SKM-1 (cell line): ENCODE data around the gene CYP19A1.
"Not testable (repeated sequence)": the region's sequence is repeated elsewhere in the genome, so short reads cannot be mapped to it uniquely, and the experiment has no call there.

Experiments used
- DNase-seq: peaks from one replicate; lab custom pipeline; 2025; ENCODE audit not compliant: unreplicated experiment; lab: John Stamatoyannopoulos, UW

CYP19A1 gene

GRCh38 chr15:51265037-51265555, 73.3 kb downstream of the CYP19A1 start:
- no peak for DNase-seq

- DNase-seq = no peak
Observed at GRCh38 chr15:51263726-51264125, 74.7 kb downstream of the CYP19A1 start.

- no peak for DNase-seq
Observed at GRCh38 chr15:51263116-51263515, 75.3 kb downstream of the CYP19A1 start.

GRCh38 chr15:51262463-51262862, 75.9 kb downstream of the CYP19A1 start:
- no peak for DNase-seq

- not testable (repeated sequence) for DNase-seq
Observed at GRCh38 chr15:51261113-51261512, 77.3 kb downstream of the CYP19A1 start.

- DNase-seq = no peak
Observed at GRCh38 chr15:51260202-51260601, 78.2 kb downstream of the CYP19A1 start.

GRCh38 chr15:51255533-51255932, 82.9 kb downstream of the CYP19A1 start:
- no peak for DNase-seq

GRCh38 chr15:51253366-51253765, 85.0 kb downstream of the CYP19A1 start:
- DNase-seq = no peak

GRCh38 chr15:51252671-51253070, 85.7 kb downstream of the CYP19A1 start:
- DNase-seq = no peak

GRCh38 chr15:51251556-51251955, 86.8 kb downstream of the CYP19A1 start:
- no peak for DNase-seq

- DNase-seq = no peak
Observed at GRCh38 chr15:51250217-51251011, 88.0 kb downstream of the CYP19A1 start.

GRCh38 chr15:51245628-51246027, 92.8 kb downstream of the CYP19A1 start:
- no peak for DNase-seq

- DNase-seq = no peak
Observed at GRCh38 chr15:51244423-51244869, 94.0 kb downstream of the CYP19A1 start.

- no peak for DNase-seq
Observed at GRCh38 chr15:51243774-51244173, 94.6 kb downstream of the CYP19A1 start.

- no peak for DNase-seq
Observed at GRCh38 chr15:51240066-51240465, 98.3 kb downstream of the CYP19A1 start.

GRCh38 chr15:51237816-51238215, 100.6 kb downstream of the CYP19A1 start:
- no peak for DNase-seq

GRCh38 chr15:51234176-51234927, 104.0 kb downstream of the CYP19A1 start:
- no peak for DNase-seq

- DNase-seq = no peak
Observed at GRCh38 chr15:51232581-51232980, 105.8 kb downstream of the CYP19A1 start.

- no peak for DNase-seq
Observed at GRCh38 chr15:51229907-51230330, 108.5 kb downstream of the CYP19A1 start.

- peak; percentile 73 for DNase-seq
Observed at GRCh38 chr15:51227940-51228732, 110.3 kb downstream of the CYP19A1 start.

GRCh38 chr15:51226576-51227210, 111.7 kb downstream of the CYP19A1 start:
- DNase-seq = no peak
